CD14-positive monocyte (primary cell): Measurements from ENCODE around the gene CALR3. TPM values are rescaled to one million over a fixed set of nuclear protein-coding genes. Genes with fewer than 3 reads are reported as not detected.

Experiments used
- DNase-seq, 3 donors: peaks; one replicate each; pipeline ENCODE4 v3.0.0-alpha.2; 2011 to 2022
- H2AFZ ChIP-seq: 2 replicates; pipeline ENCODE4 v1.6.0; 2012; ENCODE audit warnings: mild to moderate bottlenecking, low read depth, low read length, inconsistent platforms; ENCODE audit not compliant: insufficient read depth, poor library complexity, severe bottlenecking
- H3K27ac ChIP-seq, 2 donors: 1 replicate in 1 of 2; 2 replicates in 1 of 2; pipeline ENCODE4 v1.5.1; 2012 to 2013; ENCODE audit warnings: low read length in 2 of 2, control low read depth in 1 of 2, inconsistent platforms in 1 of 2, low read depth in 1 of 2, mild to moderate bottlenecking in 1 of 2
- H3K27me3 ChIP-seq, 2 donors: one replicate each; pipeline versions ENCODE4 v1.6.0 to v1.6.1; 2011 to 2013; ENCODE audit warnings: low read length in 2 of 2; ENCODE audit not compliant: control insufficient read depth in 2 of 2, insufficient read depth in 2 of 2
- H3K36me3 ChIP-seq, 2 donors: replicated peaks in 1 of 2; 1 replicate in 1 of 2; 2 replicates in 1 of 2; pipeline versions ENCODE4 v1.5.1 to v1.6.1; 2012 to 2013; ENCODE audit warnings: low read length in 2 of 2, control low read depth in 1 of 2, inconsistent platforms in 1 of 2, mild to moderate bottlenecking in 1 of 2; ENCODE audit not compliant: insufficient read depth in 2 of 2, control insufficient read depth in 1 of 2
- H3K4me1 ChIP-seq, 2 donors: 1 replicate in 1 of 2; 2 replicates in 1 of 2; pipeline versions ENCODE4 v1.5.1 to v1.6.1; 2012 to 2013; ENCODE audit warnings: low read length in 2 of 2, control low read depth in 1 of 2, inconsistent platforms in 1 of 2, mild to moderate bottlenecking in 1 of 2, moderate library complexity in 1 of 2; ENCODE audit not compliant: insufficient read depth in 2 of 2, control insufficient read depth in 1 of 2
- H3K4me2 ChIP-seq: replicated peaks from 2 replicates; pipeline ENCODE3; 2012; ENCODE audit warnings: low read length, moderate library complexity, mild to moderate bottlenecking; ENCODE audit not compliant: poor library complexity, severe bottlenecking; ENCODE audit errors: extremely low read depth
- H3K4me3 ChIP-seq, 3 experiments: fragments of 200-600 bp in 1 of 3; sonication (generic) in 1 of 3; replicated peaks in 1 of 3; 1 replicate in 2 of 3; 2 replicates in 1 of 3; pipeline ENCODE4 v1.5.1; 2011 to 2013; ENCODE audit warnings: low read length in 3 of 3, mild to moderate bottlenecking in 3 of 3, control low read depth in 2 of 3, low read depth in 2 of 3, inconsistent platforms in 1 of 3, moderate library complexity in 1 of 3
- H3K79me2 ChIP-seq: 2 replicates; pipeline ENCODE4 v1.6.0; 2012; ENCODE audit warnings: mild to moderate bottlenecking, control low read depth, inconsistent platforms, low read length, moderate library complexity; ENCODE audit not compliant: insufficient read depth
- H3K9ac ChIP-seq: 2 replicates; pipeline ENCODE4 v1.6.0; 2017; ENCODE audit warnings: low read length, mild to moderate bottlenecking; ENCODE audit not compliant: insufficient read depth, poor library complexity, severe bottlenecking
- H3K9me3 ChIP-seq, 2 donors: replicated peaks in 1 of 2; 1 replicate in 1 of 2; 2 replicates in 1 of 2; pipeline versions ENCODE4 v1.5.1 to v1.6.1; 2012 to 2013; ENCODE audit warnings: low read length in 2 of 2, control low read depth in 1 of 2; ENCODE audit not compliant: control insufficient read depth in 1 of 2, insufficient read depth in 1 of 2
- H4K20me1 ChIP-seq: 2 replicates; pipeline ENCODE4 v1.6.0; 2012; ENCODE audit warnings: mild to moderate bottlenecking, low read length, control low read depth, moderate library complexity; ENCODE audit not compliant: insufficient read depth
- H3K27ac Mint-ChIP-seq, 7 donors: one replicate each; pipeline ENCODE4 v1.8.0; 2020; ENCODE audit warnings: mild to moderate bottlenecking in 7 of 7, mixed read lengths in 7 of 7, moderate library complexity in 6 of 7, inconsistent platforms in 2 of 7
- H3K27me3 Mint-ChIP-seq, 3 donors: one replicate each; pipeline ENCODE4 v1.8.0; 2021 to 2022; ENCODE audit warnings: low read depth in 3 of 3, mild to moderate bottlenecking in 3 of 3, mixed read lengths in 3 of 3, moderate library complexity in 3 of 3, inconsistent platforms in 1 of 3
- H3K36me3 Mint-ChIP-seq, 2 donors: one replicate each; pipeline ENCODE4 v1.8.0; 2020; ENCODE audit warnings: mixed read lengths in 2 of 2, inconsistent platforms in 1 of 2, mild to moderate bottlenecking in 1 of 2
- H3K4me1 Mint-ChIP-seq: one replicate; pipeline ENCODE4 v1.8.0; 2020; ENCODE audit warnings: mild to moderate bottlenecking, mixed read lengths
- H3K4me3 Mint-ChIP-seq, 2 donors: one replicate each; pipeline ENCODE4 v1.8.0; 2020; ENCODE audit warnings: mild to moderate bottlenecking in 2 of 2, mixed read lengths in 2 of 2, moderate library complexity in 1 of 2
- H3K9me3 Mint-ChIP-seq, 7 donors: one replicate each; pipeline ENCODE4 v1.8.0; 2020 to 2022; ENCODE audit warnings: mixed read lengths in 7 of 7, mild to moderate bottlenecking in 6 of 7, moderate library complexity in 6 of 7, inconsistent platforms in 2 of 7
- CTCF ChIP-seq: fragments of 200-600 bp; IDR thresholded peaks from one replicate; pipeline ENCODE4 v1.8.0; 2022; ENCODE audit warnings: antibody characterized with exemption, mild to moderate bottlenecking
- WGBS: methylation state at CpG from one replicate; pipeline ENCODE4 v1.1.5; 2013; ENCODE audit warnings: missing lambda C conversion rate; ENCODE audit not compliant: insufficient coverage; 5-methylcytosine and 5-hydroxymethylcytosine counted together
- intact Hi-C, 2 donors: fragments of 100-400 bp; cut with micrococcal nuclease; formaldehyde crosslinking; loops; one replicate each; pipeline versions ENCODE4 v1.15.0 to v1.15.1; 2023
- polyA plus RNA-seq, 3 donors: library from polyadenylated mRNA; depleted of rRNA in 1 of 3; unstranded in 2 of 3; stranded (reverse) in 1 of 3; fragments of 300-500 nt in 2 of 3; fragments of >200 nt in 1 of 3; fragmentation: Illumina TruSeq in 2 of 3; gene quantifications; 1 replicate in 2 of 3; 2 replicates in 1 of 3; pipeline ENCODE4 v1.2.3, GENCODE V29; 2012 to 2021

The CALR3 gene
- polyA plus RNA-seq, 3 donors, result not detected

GRCh38 chr19:16531380-16531669, 35.4 kb upstream of the CALR3 start:
- no peak for TF ChIP-seq CTCF
- Histone ChIP-seq H3K9me3 (no peaks in the 10 kb centered on the region), H3K4me1 (no peaks in the 10 kb centered on the region), H3K36me3 (peaks cover 96 to 100% of the 10 kb centered on the region in 2 donors), H2AFZ (no peak overlapping the region), H3K79me2 (peaks cover 9% of the 10 kb centered on the region), H3K4me2 (no peak overlapping the region), H3K4me3 (no peak overlapping the region), H3K9ac (no peak overlapping the region), H3K27me3 (no peaks in the 10 kb centered on the region), H3K27ac (no peak overlapping the region), H4K20me1 (peaks cover 42% of the 10 kb centered on the region)
- H3K4me3 Mint-ChIP-seq, result no peak overlapping the region
- H3K4me1 Mint-ChIP-seq, result no peaks in the 10 kb centered on the region
- H3K27me3 Mint-ChIP-seq, result no peaks in the 10 kb centered on the region
- no peak for DNase-seq
- no peaks in the 10 kb centered on the region for H3K9me3 Mint-ChIP-seq
- intact Hi-C loops, result no loop called here
- no peak overlapping the region for H3K27ac Mint-ChIP-seq
- H3K36me3 Mint-ChIP-seq, result peaks cover 85 to 100% of the 10 kb centered on the region in 2 donors
- WGBS, result 98% methylated on average over 12 of the region's 12 CpGs

GRCh38 chr19:16530540-16531379, 34.8 kb upstream of the CALR3 start:
- Histone ChIP-seq H3K9ac (no peak overlapping the region), H3K36me3 (peaks cover 96 to 100% of the 10 kb centered on the region in 2 donors), H2AFZ (no peak overlapping the region), H3K79me2 (peaks cover 3% of the 10 kb centered on the region), H3K27me3 (no peaks in the 10 kb centered on the region), H3K9me3 (no peaks in the 10 kb centered on the region), H4K20me1 (peaks cover 40% of the 10 kb centered on the region), H3K4me2 (no peak overlapping the region), H3K4me3 (no peak overlapping the region), H3K4me1 (no peaks in the 10 kb centered on the region), H3K27ac (no peak overlapping the region)
- TF ChIP-seq CTCF, result no peak
- H3K27me3 Mint-ChIP-seq, result no peaks in the 10 kb centered on the region
- H3K4me1 Mint-ChIP-seq, result no peaks in the 10 kb centered on the region
- 95% methylated on average over 34 of the region's 43 CpGs for WGBS
- H3K27ac Mint-ChIP-seq, result peak overlapping the region in 2 of 7 donors; percentile 25 to 54
- no peaks in the 10 kb centered on the region for H3K9me3 Mint-ChIP-seq
- DNase-seq, result no peak
- intact Hi-C loops, result no loop called here
- H3K4me3 Mint-ChIP-seq, result no peak overlapping the region
- peaks cover 84 to 100% of the 10 kb centered on the region in 2 donors for H3K36me3 Mint-ChIP-seq
